Psoas muscle (tissue), 8 donors: ENCODE measurements around the gene DNAJB8. TPM values are rescaled to one million over a fixed set of nuclear protein-coding genes. Genes with fewer than 3 reads are reported as not detected.

Source experiments
- ATAC-seq, 4 donors: fragments of 200-7000 bp; cut with Tn5 transposase; one replicate each; pipeline ENCODE4 v1.9.1; 2020; ENCODE audit warnings: moderate library complexity in 3 of 4, mild to moderate bottlenecking in 2 of 4
- DNase-seq, 2 donors: peaks; one replicate each; pipeline ENCODE4 v3.0.0-alpha.2; 2020
- H3K27ac ChIP-seq: fragments of 200-600 bp; one replicate; pipeline ENCODE4 v1.8.0; 2022
- H3K27me3 ChIP-seq, 3 donors: fragments of 200-600 bp in 1 of 3; one replicate each; pipeline versions ENCODE4 v1.6.1 to v1.8.0; 2013 to 2022; ENCODE audit warnings: low read length in 2 of 3, mild to moderate bottlenecking in 2 of 3, moderate library complexity in 1 of 3; ENCODE audit not compliant: insufficient read depth in 3 of 3
- H3K36me3 ChIP-seq, 2 donors: fragments of 200-600 bp in 1 of 2; one replicate each; pipeline versions ENCODE4 v1.6.1 to v1.8.0; 2013 to 2022; ENCODE audit warnings: low read depth in 1 of 2, mild to moderate bottlenecking in 1 of 2, moderate library complexity in 1 of 2; ENCODE audit not compliant: insufficient read depth in 1 of 2
- H3K4me1 ChIP-seq: fragments of 200-600 bp; one replicate; pipeline ENCODE4 v1.8.0; 2022
- H3K4me3 ChIP-seq: fragments of 200-600 bp; one replicate; pipeline ENCODE4 v1.8.0; 2022; ENCODE audit warnings: mild to moderate bottlenecking
- H3K9me3 ChIP-seq: fragments of 200-600 bp; one replicate; pipeline ENCODE4 v1.8.0; 2022
- WGBS, 3 donors: extraction: QIAGEN DNeasy Blood & Tissue Kit; methylation state at CpG; one replicate each; pipeline versions ENCODE4 v1.1.6 to v1.1.7; 2013; 5-methylcytosine and 5-hydroxymethylcytosine counted together
- intact Hi-C, 2 donors: fragments of 100-400 bp; cut with DNase I; formaldehyde crosslinking; loops; one replicate each; pipeline versions ENCODE4 v1.11.0 to v1.14.2; 2022
- polyA plus RNA-seq, 3 donors: library from polyadenylated mRNA; stranded (reverse); fragments of 200-250 nt; gene quantifications; one replicate each; pipeline ENCODE4 v1.2.3, GENCODE V29; 2013
- total RNA-seq, 4 donors: library from RNA; stranded (reverse); fragmentation: NEBNext Ultra II Directional in 2 of 4; extraction: Animal tissue kit (Norgen Biotek cat#: 25700) in 2 of 4; gene quantifications; one replicate each; pipeline versions ENCODE4 v1.2.1 to v1.2.4, GENCODE V29; 2021 to 2023
- TF ChIP-seq, protein P1 (sequence below): fragments of 200-600 bp; IDR thresholded peaks from one replicate; pipeline ENCODE4 v1.8.0; 2022; ENCODE audit warnings: antibody characterized with exemption
- donor health status: healthy with polysubstance abuse.
- donor health status: DM: no; HTN: no; CAD: no; lungs with moderate emphysema.
- donor health status: Bipolar disorder and iron deficiency.
- donor health status: healthy.
- donor health status: DM: yes; HTN: yes; CAD: no.
- donor health status: DM: no; HTN: no; CAD: no.
- donor health status: DM: no; HTN: no; CAD: no.
- donor health status: DM: yes; HTN: yes; CAD: no.

The DNAJB8 gene
- total and polyA plus RNA-seq, 7 donors = not detected

- TF ChIP-seq, protein P1, sequence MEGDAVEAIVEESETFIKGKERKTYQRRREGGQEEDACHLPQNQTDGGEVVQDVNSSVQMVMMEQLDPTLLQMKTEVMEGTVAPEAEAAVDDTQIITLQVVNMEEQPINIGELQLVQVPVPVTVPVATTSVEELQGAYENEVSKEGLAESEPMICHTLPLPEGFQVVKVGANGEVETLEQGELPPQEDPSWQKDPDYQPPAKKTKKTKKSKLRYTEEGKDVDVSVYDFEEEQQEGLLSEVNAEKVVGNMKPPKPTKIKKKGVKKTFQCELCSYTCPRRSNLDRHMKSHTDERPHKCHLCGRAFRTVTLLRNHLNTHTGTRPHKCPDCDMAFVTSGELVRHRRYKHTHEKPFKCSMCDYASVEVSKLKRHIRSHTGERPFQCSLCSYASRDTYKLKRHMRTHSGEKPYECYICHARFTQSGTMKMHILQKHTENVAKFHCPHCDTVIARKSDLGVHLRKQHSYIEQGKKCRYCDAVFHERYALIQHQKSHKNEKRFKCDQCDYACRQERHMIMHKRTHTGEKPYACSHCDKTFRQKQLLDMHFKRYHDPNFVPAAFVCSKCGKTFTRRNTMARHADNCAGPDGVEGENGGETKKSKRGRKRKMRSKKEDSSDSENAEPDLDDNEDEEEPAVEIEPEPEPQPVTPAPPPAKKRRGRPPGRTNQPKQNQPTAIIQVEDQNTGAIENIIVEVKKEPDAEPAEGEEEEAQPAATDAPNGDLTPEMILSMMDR = no peak
- Histone ChIP-seq H3K36me3 (no peaks in the 10 kb centered on the region), H3K27me3 (peaks cover 0 to 17% (median 7%) of the 10 kb centered on the region in 3 donors), H3K9me3 (no peaks in the 10 kb centered on the region), H3K4me1 (no peaks in the 10 kb centered on the region), H3K4me3 (no peak overlapping the region), H3K27ac (no peak overlapping the region)
- intact Hi-C loops = no loop called here
- DNase-seq (no peak), ATAC-seq (no peak)
- 78 to 82% (median 79%) methylated on average over 5 of the region's 5 CpGs for WGBS, 3 donors
These were observed 11.6 kb downstream of the DNAJB8 start for GRCh38 chr3:128455116-128455515.

DNA sequence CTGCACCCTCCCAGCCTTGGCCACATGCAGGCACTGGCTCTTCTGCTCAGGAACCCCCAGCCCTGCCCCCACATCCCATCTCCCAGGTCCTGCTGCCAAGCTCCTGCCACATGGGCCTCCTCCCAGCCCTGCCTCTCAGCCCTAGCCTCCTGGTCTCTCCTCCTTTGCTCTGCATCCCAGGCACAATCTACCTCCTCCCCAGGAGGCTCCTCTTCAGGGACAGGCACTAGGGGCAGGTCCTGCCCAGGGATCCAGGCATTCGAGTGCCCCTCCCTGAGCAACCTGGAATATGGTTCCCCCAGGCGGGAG lies 12.4 kb downstream of the DNAJB8 start:
- H3K9me3 ChIP-seq = no peaks in the 10 kb centered on the region
- no peaks in the 10 kb centered on the region for H3K36me3 ChIP-seq
- no peak for ATAC-seq
- DNase-seq = no peak
- H3K27me3 ChIP-seq = peaks cover 0 to 17% (median 7%) of the 10 kb centered on the region in 3 donors
- TF ChIP-seq, protein P1 = no peak
- no peaks in the 10 kb centered on the region for H3K4me1 ChIP-seq
- no peak overlapping the region for H3K27ac ChIP-seq
- WGBS, 3 donors = 89 to 94% (median 93%) methylated on average over 2 of the region's 2 CpGs
- H3K4me3 ChIP-seq = no peak overlapping the region
- intact Hi-C loops = no loop called here

- H3K27ac ChIP-seq = no peak overlapping the region
- no peak for DNase-seq
- H3K9me3 ChIP-seq = no peaks in the 10 kb centered on the region
- no peaks in the 10 kb centered on the region for H3K36me3 ChIP-seq
- no peaks in the 10 kb centered on the region for H3K4me1 ChIP-seq
- intact Hi-C loops = no loop called here
- H3K27me3 ChIP-seq = peaks cover 0 to 17% (median 7%) of the 10 kb centered on the region in 3 donors
- no peak for ATAC-seq
- no peak overlapping the region for H3K4me3 ChIP-seq
- TF ChIP-seq, protein P1 = no peak
- WGBS, 3 donors = 80 to 82% (median 81%) methylated on average over 20 to 21 of the region's 21 CpGs
These were observed 13.0 kb downstream of the DNAJB8 start for GRCh38 chr3:128453501-128454309.

GRCh38 chr3:128452678-128453275 lies 13.9 kb downstream of the DNAJB8 start:
- Histone ChIP-seq H3K36me3 (no peaks in the 10 kb centered on the region), H3K4me3 (no peak overlapping the region), H3K9me3 (no peaks in the 10 kb centered on the region), H3K4me1 (no peaks in the 10 kb centered on the region), H3K27ac (no peak overlapping the region), H3K27me3 (peaks cover 0 to 17% (median 7%) of the 10 kb centered on the region in 3 donors)
- TF ChIP-seq, protein P1 = no peak
- intact Hi-C loops = no loop called here
- DNase-seq (no peak), ATAC-seq (no peak)
- 80 to 86% (median 85%) methylated on average over 21 of the region's 21 CpGs for WGBS, 3 donors
